Renal cortical epithelial cell (primary cell): Measurements from ENCODE around the gene TCF4. TPM values are rescaled to one million over a fixed set of nuclear protein-coding genes. Genes with fewer than 3 reads are reported as not detected.

Experiments
- DNase-seq: peaks from one replicate; pipeline ENCODE4 v3.0.0-alpha.2; 2011; ENCODE audit warnings: low read depth
- total RNA-seq: library from RNA; depleted of rRNA; stranded (reverse); fragments of >200 nt; gene quantifications from 2 replicates; pipeline ENCODE4 v1.2.3, GENCODE V29; 2014

Gene TCF4
- total RNA-seq, 1 donor from 2014 or later = 11.0 TPM

- peak; percentile 7 for DNase-seq
Observed at GRCh38 chr18:55189972-55190371, 398.0 kb downstream of the TCF4 start.

GRCh38 chr18:55186588-55186987 is 401.4 kb downstream of the TCF4 start:
- DNase-seq = no peak

GRCh38 chr18:55185391-55185790 is 402.6 kb downstream of the TCF4 start:
- DNase-seq = no peak

GRCh38 chr18:55179835-55180234 is 408.2 kb downstream of the TCF4 start:
- DNase-seq = no peak

- no peak for DNase-seq
Observed at GRCh38 chr18:55179425-55179824, 408.6 kb downstream of the TCF4 start.

GRCh38 chr18:55173291-55173690 is 414.7 kb downstream of the TCF4 start:
- no peak for DNase-seq
